HepG2 (cell line): ENCODE results near the gene FIBP. TPM values are rescaled to one million over a fixed set of nuclear protein-coding genes. Genes with fewer than 3 reads are reported as not detected.
A peak's percentile ranks its signal among the peaks of the same experiment; 100 is the strongest.

Source experiments
- BORCS8-MEF2B ChIP-seq: sonication (generic); formaldehyde crosslinking; IDR thresholded peaks from 2 replicates; pipeline ENCODE4 v1.8.0; 2022; ENCODE audit warnings: mild to moderate bottlenecking, missing genetic modification reagents
- MED1 ChIP-seq: sonication (generic); formaldehyde crosslinking; IDR thresholded peaks from 2 replicates; pipeline ENCODE4 v1.4.0; 2020; ENCODE audit warnings: missing genetic modification reagents
- SALL1 ChIP-seq: sonication (generic); formaldehyde crosslinking; IDR thresholded peaks from 2 replicates; pipeline ENCODE4 v1.8.0; 2022; ENCODE audit warnings: mild to moderate bottlenecking, missing genetic modification reagents
- SMAD9 ChIP-seq: sonication (generic); formaldehyde crosslinking; IDR thresholded peaks from 2 replicates; pipeline ENCODE4 v1.5.1; 2020; ENCODE audit warnings: mild to moderate bottlenecking, missing genetic modification reagents
- ZFX ChIP-seq: sonication (generic); formaldehyde crosslinking; IDR thresholded peaks from 2 replicates; pipeline ENCODE4 v1.4.0; 2020; ENCODE audit warnings: mild to moderate bottlenecking, low read depth, missing genetic modification reagents, moderate library complexity
- ZNF230 ChIP-seq: sonication (generic); formaldehyde crosslinking; IDR thresholded peaks from 2 replicates; pipeline ENCODE4 v1.4.0; 2020; ENCODE audit warnings: mild to moderate bottlenecking, missing genetic modification reagents
- polyA plus RNA-seq, 8 experiments: library from polyadenylated mRNA; depleted of rRNA in 3 of 8; stranded (reverse) in 7 of 8; unstranded in 1 of 8; fragments of >200 nt; fragmentation: Illumina TruSeq in 4 of 8; extraction: Trizol in 4 of 8; gene quantifications; 2 replicates each; pipeline versions ENCODE4 v1.2.1 to v1.2.3, GENCODE V29; 2011 to 2016; ENCODE audit warnings: low read depth in 4 of 8, missing spikeins in 1 of 8, mixed read lengths in 1 of 8; ENCODE audit not compliant: insufficient read depth in 1 of 8
- total RNA-seq, 5 experiments: library from RNA; depleted of rRNA; stranded (reverse); fragments of >200 nt; fragmentation: Illumina TruSeq; extraction: Trizol; gene quantifications; 2 replicates each; pipeline ENCODE4 v1.2.3, GENCODE V29; 2016; ENCODE audit warnings: low read depth in 1 of 5
- TF ChIP-seq, protein P1 (sequence below): sonication (generic); formaldehyde crosslinking; IDR thresholded peaks from 2 replicates; pipeline ENCODE4 v1.4.0; 2020; ENCODE audit warnings: missing genetic modification reagents
- TF ChIP-seq, protein P2 (sequence below): sonication (generic); formaldehyde crosslinking; IDR thresholded peaks from 2 replicates; pipeline ENCODE4 v1.4.0; 2020; ENCODE audit warnings: mild to moderate bottlenecking, low read depth, missing genetic modification reagents

FIBP gene
- total and polyA plus RNA-seq, 2 of the 13 experiments (the other 11 are each of a cell fraction or from before 2014, with no cell fraction given), result 42.9 to 62.1 TPM

DNA sequence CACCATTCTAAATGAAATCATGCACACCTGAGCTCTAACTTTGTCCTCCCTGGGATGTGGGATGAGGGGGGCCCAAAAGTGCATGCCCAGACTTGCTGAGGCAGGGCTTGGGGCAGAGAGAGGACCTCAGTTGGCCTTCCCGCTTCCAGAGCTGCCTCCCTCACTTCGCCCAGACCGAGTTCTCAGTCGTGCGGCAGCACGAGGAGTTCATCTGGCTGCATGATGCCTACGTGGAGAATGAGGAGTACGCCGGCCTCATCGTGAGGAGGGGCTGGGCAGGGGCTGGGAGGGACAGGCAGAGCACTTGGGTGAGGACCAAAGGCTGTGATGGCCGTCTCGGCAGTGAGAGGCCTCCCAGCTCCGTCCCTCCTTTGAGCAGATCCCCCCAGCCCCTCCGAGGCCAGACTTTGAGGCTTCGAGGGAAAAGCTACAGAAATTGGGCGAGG is 38.5 kb downstream of the FIBP start (continued):
- TF ChIP-seq, protein P1, sequence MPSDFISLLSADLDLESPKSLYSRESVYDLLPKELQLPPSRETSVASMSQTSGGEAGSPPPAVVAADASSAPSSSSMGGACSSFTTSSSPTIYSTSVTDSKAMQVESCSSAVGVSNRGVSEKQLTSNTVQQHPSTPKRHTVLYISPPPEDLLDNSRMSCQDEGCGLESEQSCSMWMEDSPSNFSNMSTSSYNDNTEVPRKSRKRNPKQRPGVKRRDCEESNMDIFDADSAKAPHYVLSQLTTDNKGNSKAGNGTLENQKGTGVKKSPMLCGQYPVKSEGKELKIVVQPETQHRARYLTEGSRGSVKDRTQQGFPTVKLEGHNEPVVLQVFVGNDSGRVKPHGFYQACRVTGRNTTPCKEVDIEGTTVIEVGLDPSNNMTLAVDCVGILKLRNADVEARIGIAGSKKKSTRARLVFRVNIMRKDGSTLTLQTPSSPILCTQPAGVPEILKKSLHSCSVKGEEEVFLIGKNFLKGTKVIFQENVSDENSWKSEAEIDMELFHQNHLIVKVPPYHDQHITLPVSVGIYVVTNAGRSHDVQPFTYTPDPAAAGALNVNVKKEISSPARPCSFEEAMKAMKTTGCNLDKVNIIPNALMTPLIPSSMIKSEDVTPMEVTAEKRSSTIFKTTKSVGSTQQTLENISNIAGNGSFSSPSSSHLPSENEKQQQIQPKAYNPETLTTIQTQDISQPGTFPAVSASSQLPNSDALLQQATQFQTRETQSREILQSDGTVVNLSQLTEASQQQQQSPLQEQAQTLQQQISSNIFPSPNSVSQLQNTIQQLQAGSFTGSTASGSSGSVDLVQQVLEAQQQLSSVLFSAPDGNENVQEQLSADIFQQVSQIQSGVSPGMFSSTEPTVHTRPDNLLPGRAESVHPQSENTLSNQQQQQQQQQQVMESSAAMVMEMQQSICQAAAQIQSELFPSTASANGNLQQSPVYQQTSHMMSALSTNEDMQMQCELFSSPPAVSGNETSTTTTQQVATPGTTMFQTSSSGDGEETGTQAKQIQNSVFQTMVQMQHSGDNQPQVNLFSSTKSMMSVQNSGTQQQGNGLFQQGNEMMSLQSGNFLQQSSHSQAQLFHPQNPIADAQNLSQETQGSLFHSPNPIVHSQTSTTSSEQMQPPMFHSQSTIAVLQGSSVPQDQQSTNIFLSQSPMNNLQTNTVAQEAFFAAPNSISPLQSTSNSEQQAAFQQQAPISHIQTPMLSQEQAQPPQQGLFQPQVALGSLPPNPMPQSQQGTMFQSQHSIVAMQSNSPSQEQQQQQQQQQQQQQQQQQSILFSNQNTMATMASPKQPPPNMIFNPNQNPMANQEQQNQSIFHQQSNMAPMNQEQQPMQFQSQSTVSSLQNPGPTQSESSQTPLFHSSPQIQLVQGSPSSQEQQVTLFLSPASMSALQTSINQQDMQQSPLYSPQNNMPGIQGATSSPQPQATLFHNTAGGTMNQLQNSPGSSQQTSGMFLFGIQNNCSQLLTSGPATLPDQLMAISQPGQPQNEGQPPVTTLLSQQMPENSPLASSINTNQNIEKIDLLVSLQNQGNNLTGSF, result no peak
- TF ChIP-seq BORCS8-MEF2B (no peak), SMAD9 (CRISPR knock-in tag) (0 out of 2 replicates have a peak, but pooled peaks have one; percentile 74), ZFX (peak; percentile 54), SALL1 (CRISPR knock-in tag) (0 out of 2 replicates have a peak, but pooled peaks have one; percentile 26), ZNF230 (CRISPR knock-in tag) (0 out of 2 replicates have a peak, but pooled peaks have one; percentile 39), MED1 (CRISPR knock-in tag) (0 out of 2 replicates have a peak, but pooled peaks have one; percentile 19)
- TF ChIP-seq, protein P2, sequence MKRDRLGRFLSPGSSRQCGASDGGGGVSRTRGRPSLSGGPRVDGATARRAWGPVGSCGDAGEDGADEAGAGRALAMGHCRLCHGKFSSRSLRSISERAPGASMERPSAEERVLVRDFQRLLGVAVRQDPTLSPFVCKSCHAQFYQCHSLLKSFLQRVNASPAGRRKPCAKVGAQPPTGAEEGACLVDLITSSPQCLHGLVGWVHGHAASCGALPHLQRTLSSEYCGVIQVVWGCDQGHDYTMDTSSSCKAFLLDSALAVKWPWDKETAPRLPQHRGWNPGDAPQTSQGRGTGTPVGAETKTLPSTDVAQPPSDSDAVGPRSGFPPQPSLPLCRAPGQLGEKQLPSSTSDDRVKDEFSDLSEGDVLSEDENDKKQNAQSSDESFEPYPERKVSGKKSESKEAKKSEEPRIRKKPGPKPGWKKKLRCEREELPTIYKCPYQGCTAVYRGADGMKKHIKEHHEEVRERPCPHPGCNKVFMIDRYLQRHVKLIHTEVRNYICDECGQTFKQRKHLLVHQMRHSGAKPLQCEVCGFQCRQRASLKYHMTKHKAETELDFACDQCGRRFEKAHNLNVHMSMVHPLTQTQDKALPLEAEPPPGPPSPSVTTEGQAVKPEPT (CRISPR knock-in tag), result 0 out of 2 replicates have a peak, but pooled peaks have one; percentile 59
